HEK293 (cell line): ENCODE data around the gene FOXP4.

ENCODE experiments used
- CTCF ChIP-seq: fragments of 450-650 bp; formaldehyde crosslinking; IDR thresholded peaks from 2 replicates; pipeline ENCODE4 v1.5.1; 2016; ENCODE audit warnings: missing biosample characterization, missing genetic modification characterization
- OVOL3 ChIP-seq: fragments of 450-650 bp; formaldehyde crosslinking; IDR thresholded peaks from 2 replicates; pipeline ENCODE4 v1.5.1; 2016; ENCODE audit warnings: missing biosample characterization, missing genetic modification characterization
- TCF7L2 ChIP-seq: IDR thresholded peaks from 2 replicates; pipeline ENCODE4 v1.6.1; 2011; ENCODE audit warnings: low read depth, mild to moderate bottlenecking, inconsistent platforms, low read length, moderate library complexity, borderline replicate concordance
- TSHZ1 ChIP-seq: fragments of 450-650 bp; formaldehyde crosslinking; IDR thresholded peaks from 2 replicates; pipeline ENCODE4 v1.5.1; 2016; ENCODE audit warnings: missing biosample characterization, missing genetic modification characterization, borderline replicate concordance
- ZBTB1 ChIP-seq: fragments of 450-650 bp; formaldehyde crosslinking; IDR thresholded peaks from 2 replicates; pipeline ENCODE4 v1.5.1; 2016; ENCODE audit warnings: missing biosample characterization, missing genetic modification characterization
- ZNF114 ChIP-seq: fragments of 450-650 bp; formaldehyde crosslinking; IDR thresholded peaks from 2 replicates; pipeline ENCODE4 v1.5.0; 2017; ENCODE audit warnings: missing biosample characterization, missing genetic modification characterization
- ZNF121 ChIP-seq: fragments of 450-650 bp; formaldehyde crosslinking; IDR thresholded peaks from 2 replicates; pipeline ENCODE4 v1.5.1; 2016; ENCODE audit warnings: missing biosample characterization, missing genetic modification characterization
- ZNF2 ChIP-seq: fragments of 450-650 bp; formaldehyde crosslinking; IDR thresholded peaks from 2 replicates; pipeline ENCODE4 v1.5.1; 2016; ENCODE audit warnings: missing biosample characterization, missing genetic modification characterization
- ZNF398 ChIP-seq: fragments of 450-650 bp; formaldehyde crosslinking; IDR thresholded peaks from 2 replicates; pipeline ENCODE4 v1.5.1; 2017; ENCODE audit warnings: missing biosample characterization, missing genetic modification characterization
- ZNF488 ChIP-seq: fragments of 450-650 bp; formaldehyde crosslinking; IDR thresholded peaks from 2 replicates; pipeline ENCODE4 v1.5.1; 2016; ENCODE audit warnings: missing biosample characterization, missing genetic modification characterization
- ZNF571 ChIP-seq: fragments of 450-650 bp; formaldehyde crosslinking; IDR thresholded peaks from 2 replicates; pipeline ENCODE4 v1.5.0; 2017; ENCODE audit warnings: missing biosample characterization, missing genetic modification characterization
- ZNF830 ChIP-seq: fragments of 450-650 bp; IDR thresholded peaks from 2 replicates; pipeline ENCODE4 v1.5.0; 2018; ENCODE audit warnings: missing biosample characterization, missing genetic modification characterization, low read depth, mild to moderate bottlenecking, moderate library complexity

GRCh38 chr6:41644297-41644879 lies 98.2 kb downstream of the FOXP4 start:
- TF ChIP-seq TCF7L2 (no peak), ZNF2 (no peak), ZNF830 (no peak), CTCF (tag by site-specific recombination) (no peak), OVOL3 (tag by site-specific recombination) (no peak), ZNF114 (tag by site-specific recombination) (no peak), ZNF398 (tag by site-specific recombination) (peak; percentile 90), ZNF571 (tag by site-specific recombination) (no peak), TSHZ1 (tag by site-specific recombination) (no peak), ZNF121 (tag by site-specific recombination) (no peak), ZBTB1 (tag by site-specific recombination) (no peak), ZNF488 (no peak)
